GM10266 (cell line): ENCODE measurements around the gene SF1.

ENCODE experiments used
- DNase-seq: peaks from one replicate; pipeline ENCODE4 v3.0.0; 2012; ENCODE audit errors: extremely low spot score
- CTCF ChIP-seq: IDR thresholded peaks from 2 replicates; pipeline ENCODE4 v1.5.1; 2012; ENCODE audit warnings: mild to moderate bottlenecking, low read depth; ENCODE audit not compliant: control insufficient read depth, insufficient read depth; ENCODE audit errors: missing control alignments

Gene SF1

GRCh38 chr11:64787526-64788320, 9.4 kb upstream of the SF1 start:
- DNase-seq = peak; percentile 80
- peak; percentile 69 for TF ChIP-seq CTCF

- DNase-seq = no peak
- no peak for TF ChIP-seq CTCF
Measured at GRCh38 chr11:64786308-64786707, 8.0 kb upstream of the SF1 start.

- no peak for DNase-seq
- no peak for TF ChIP-seq CTCF
Measured at GRCh38 chr11:64784813-64785581, 6.7 kb upstream of the SF1 start.

GRCh38 chr11:64778223-64778472, 194 bp downstream of the SF1 start:
- no peak for DNase-seq
- no peak for TF ChIP-seq CTCF

- DNase-seq = peak; percentile 96
- TF ChIP-seq CTCF = no peak
Measured at GRCh38 chr11:64777449-64778222, 706 bp downstream of the SF1 start.

GRCh38 chr11:64776875-64777274, 1.5 kb downstream of the SF1 start:
- TF ChIP-seq CTCF = no peak
- DNase-seq = no peak
